Neural cell (in vitro differentiated cells): Measurements from ENCODE around the gene CDC73. TPM values are rescaled to one million over a fixed set of nuclear protein-coding genes. Genes with fewer than 3 reads are reported as not detected.

Source experiments
- H2AFZ ChIP-seq: fragments of 200-600, 300-800 bp; sonication (generic), shearing (Covaris generic); 2 replicates; pipeline ENCODE4 v1.6.0; 2014; ENCODE audit warnings: low read depth, mild to moderate bottlenecking, antibody characterized with exemption, low read length, moderate library complexity
- H3F3A ChIP-seq: fragments of 200-600 bp; shearing (Covaris generic); 2 replicates; pipeline ENCODE4 v1.6.1; 2016; ENCODE audit warnings: mild to moderate bottlenecking, moderate library complexity, mixed read lengths, antibody characterized with exemption, low read length; ENCODE audit not compliant: insufficient read depth, poor library complexity, severe bottlenecking
- H3K27ac ChIP-seq: fragments of 200-600, 300-800 bp; sonication (generic), shearing (Covaris generic); 2 replicates; pipeline ENCODE4 v1.5.1; 2014; ENCODE audit warnings: mild to moderate bottlenecking, low read length, moderate library complexity
- H3K27me3 ChIP-seq: fragments of 300-800, 200-600 bp; sonication (generic), shearing (Covaris generic); 2 replicates; pipeline ENCODE4 v1.6.0; 2014; ENCODE audit warnings: mild to moderate bottlenecking, low read depth, low read length, moderate library complexity; ENCODE audit not compliant: insufficient read depth
- H3K36me3 ChIP-seq: fragments of 300-800, 200-600 bp; sonication (generic), shearing (Covaris generic); 2 replicates; pipeline ENCODE4 v1.5.1; 2014; ENCODE audit warnings: mild to moderate bottlenecking, antibody characterized with exemption, low read length, moderate library complexity; ENCODE audit not compliant: insufficient read depth
- H3K4me2 ChIP-seq: fragments of 300-800, 200-600 bp; sonication (generic), shearing (Covaris generic); 2 replicates; pipeline ENCODE4 v1.6.0; 2014; ENCODE audit warnings: mild to moderate bottlenecking, low read length
- H3K4me3 ChIP-seq: fragments of 300-800, 200-600 bp; sonication (generic), shearing (Covaris generic); 2 replicates; pipeline ENCODE4 v1.5.1; 2014; ENCODE audit warnings: mild to moderate bottlenecking, low read length, moderate library complexity
- H3K79me2 ChIP-seq: fragments of 200-600 bp; shearing (Covaris generic); replicated peaks from 2 replicates; pipeline ENCODE4 v1.6.0; 2014; ENCODE audit warnings: mild to moderate bottlenecking, low read length, moderate library complexity; ENCODE audit not compliant: insufficient read depth
- H3K9ac ChIP-seq: fragments of 300-800, 200-600 bp; sonication (generic), shearing (Covaris generic); 2 replicates; pipeline ENCODE4 v1.6.1; 2016; ENCODE audit warnings: mild to moderate bottlenecking, low read length, mixed read lengths
- H3K9me2 ChIP-seq: fragments of 200-600 bp; shearing (Covaris generic); 2 replicates; pipeline ENCODE4 v1.6.1; 2016; ENCODE audit warnings: mild to moderate bottlenecking, low read length, mixed read lengths; ENCODE audit not compliant: insufficient read depth
- H3K9me3 ChIP-seq: fragments of 200-600, 300-800 bp; sonication (generic), shearing (Covaris generic); 2 replicates; pipeline ENCODE4 v1.6.1; 2016; ENCODE audit warnings: mild to moderate bottlenecking, mixed run types, low read length, moderate library complexity, mixed read lengths
- H4K20me1 ChIP-seq: fragments of 200-600 bp; shearing (Covaris generic); 2 replicates; pipeline ENCODE4 v1.6.1; 2016; ENCODE audit warnings: mild to moderate bottlenecking, mixed run types; ENCODE audit not compliant: insufficient read depth
- EP300 ChIP-seq: fragments of 450-650 bp; conservative IDR thresholded peaks from 2 replicates; pipeline ENCODE4 v1.6.1; 2014; ENCODE audit warnings: antibody characterized with exemption, mild to moderate bottlenecking, moderate library complexity; ENCODE audit not compliant: poor library complexity, severe bottlenecking
- EZH2 ChIP-seq: fragments of 200-600, 300-800 bp; shearing (Covaris generic), sonication (generic); IDR thresholded peaks from 2 replicates; pipeline ENCODE4 v1.6.1; 2014; ENCODE audit warnings: antibody characterized with exemption, low read length, borderline replicate concordance, mild to moderate bottlenecking; ENCODE audit not compliant: insufficient read depth, poor library complexity, severe bottlenecking
- MXI1 ChIP-seq: fragments of 450-650 bp; conservative IDR thresholded peaks from 2 replicates; pipeline ENCODE4 v1.6.1; 2014; ENCODE audit warnings: antibody characterized with exemption, mild to moderate bottlenecking; ENCODE audit not compliant: poor library complexity, severe bottlenecking
- POLR2AphosphoS5 ChIP-seq: IDR thresholded peaks from 2 replicates; pipeline ENCODE4 v1.6.1; 2012
- RAD21 ChIP-seq: fragments of 450-650 bp; conservative IDR thresholded peaks from 2 replicates; pipeline ENCODE4 v1.6.1; 2014; ENCODE audit warnings: antibody characterized with exemption, mild to moderate bottlenecking, moderate library complexity
- SMC3 ChIP-seq: fragments of 450-650 bp; conservative IDR thresholded peaks from 2 replicates; pipeline ENCODE4 v1.6.1; 2014; ENCODE audit warnings: antibody characterized with exemption, mild to moderate bottlenecking, moderate library complexity; ENCODE audit not compliant: poor library complexity
- TAF1 ChIP-seq: IDR thresholded peaks from 2 replicates; pipeline ENCODE4 v1.6.1; 2012; ENCODE audit warnings: low read depth
- polyA plus RNA-seq: library from polyadenylated mRNA; depleted of rRNA; stranded (reverse); fragments of >200 nt; gene quantifications from 2 replicates; pipeline ENCODE4 v1.2.3, GENCODE V29; 2014
- TF ChIP-seq, protein P1 (sequence below): fragments of 450-650 bp; IDR thresholded peaks from 2 replicates; pipeline ENCODE4 v1.5.1; 2014; ENCODE audit warnings: antibody characterized with exemption, mild to moderate bottlenecking, moderate library complexity; ENCODE audit not compliant: poor library complexity, severe bottlenecking
- TF ChIP-seq, protein P2 (sequence below): IDR thresholded peaks from 2 replicates; pipeline ENCODE4 v1.6.1; 2012; ENCODE audit warnings: borderline replicate concordance

The CDC73 gene
- polyA plus RNA-seq, 1 donor from 2014 or later, result 11.9 TPM

DNA sequence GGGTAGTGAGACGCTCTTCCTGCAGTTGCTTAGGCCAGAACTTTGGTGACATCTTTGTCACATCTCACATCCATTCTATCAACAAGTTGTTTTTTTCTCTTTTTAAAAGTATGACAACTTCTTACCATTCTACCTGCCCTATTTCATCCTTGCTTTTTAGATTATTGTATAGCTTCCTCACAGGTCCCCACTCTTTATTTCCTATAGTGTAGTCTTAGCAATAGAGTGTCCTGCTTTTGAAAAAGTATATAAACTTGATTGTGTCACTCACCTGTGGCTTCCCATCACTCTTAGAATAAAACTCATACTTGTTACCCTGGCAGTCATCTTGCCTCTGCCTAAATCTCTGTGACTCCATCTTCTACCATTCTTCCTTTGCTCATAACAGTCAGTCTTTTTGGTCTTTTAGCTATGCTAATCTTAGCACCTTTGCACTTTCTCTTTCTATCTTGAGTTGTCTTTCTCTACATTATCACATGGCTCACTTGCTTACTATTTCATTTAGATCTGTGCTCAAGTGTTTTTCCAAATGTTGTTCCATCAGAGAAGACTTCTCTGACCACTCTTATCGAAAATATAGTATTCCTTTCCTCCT is 9.5 kb downstream of the CDC73 start:
- Histone ChIP-seq H3K79me2 (peaks cover 4% of the 10 kb centered on the region), H3K4me3 (no peak overlapping the region), H3F3A (no peaks in the 10 kb centered on the region), H4K20me1 (no peaks in the 10 kb centered on the region), H3K27me3 (no peaks in the 10 kb centered on the region), H3K36me3 (peaks cover 4% of the 10 kb centered on the region), H3K9me3 (no peaks in the 10 kb centered on the region), H3K9me2 (no peaks in the 10 kb centered on the region), H3K4me2 (no peak overlapping the region), H2AFZ (no peak overlapping the region), H3K9ac (no peak overlapping the region), H3K27ac (no peak overlapping the region)
- TF ChIP-seq MXI1, result no peak
- no peak for TF ChIP-seq EP300
- TF ChIP-seq, protein P1, sequence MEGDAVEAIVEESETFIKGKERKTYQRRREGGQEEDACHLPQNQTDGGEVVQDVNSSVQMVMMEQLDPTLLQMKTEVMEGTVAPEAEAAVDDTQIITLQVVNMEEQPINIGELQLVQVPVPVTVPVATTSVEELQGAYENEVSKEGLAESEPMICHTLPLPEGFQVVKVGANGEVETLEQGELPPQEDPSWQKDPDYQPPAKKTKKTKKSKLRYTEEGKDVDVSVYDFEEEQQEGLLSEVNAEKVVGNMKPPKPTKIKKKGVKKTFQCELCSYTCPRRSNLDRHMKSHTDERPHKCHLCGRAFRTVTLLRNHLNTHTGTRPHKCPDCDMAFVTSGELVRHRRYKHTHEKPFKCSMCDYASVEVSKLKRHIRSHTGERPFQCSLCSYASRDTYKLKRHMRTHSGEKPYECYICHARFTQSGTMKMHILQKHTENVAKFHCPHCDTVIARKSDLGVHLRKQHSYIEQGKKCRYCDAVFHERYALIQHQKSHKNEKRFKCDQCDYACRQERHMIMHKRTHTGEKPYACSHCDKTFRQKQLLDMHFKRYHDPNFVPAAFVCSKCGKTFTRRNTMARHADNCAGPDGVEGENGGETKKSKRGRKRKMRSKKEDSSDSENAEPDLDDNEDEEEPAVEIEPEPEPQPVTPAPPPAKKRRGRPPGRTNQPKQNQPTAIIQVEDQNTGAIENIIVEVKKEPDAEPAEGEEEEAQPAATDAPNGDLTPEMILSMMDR, result no peak
- no peak for TF ChIP-seq TAF1
- TF ChIP-seq, protein P2, sequence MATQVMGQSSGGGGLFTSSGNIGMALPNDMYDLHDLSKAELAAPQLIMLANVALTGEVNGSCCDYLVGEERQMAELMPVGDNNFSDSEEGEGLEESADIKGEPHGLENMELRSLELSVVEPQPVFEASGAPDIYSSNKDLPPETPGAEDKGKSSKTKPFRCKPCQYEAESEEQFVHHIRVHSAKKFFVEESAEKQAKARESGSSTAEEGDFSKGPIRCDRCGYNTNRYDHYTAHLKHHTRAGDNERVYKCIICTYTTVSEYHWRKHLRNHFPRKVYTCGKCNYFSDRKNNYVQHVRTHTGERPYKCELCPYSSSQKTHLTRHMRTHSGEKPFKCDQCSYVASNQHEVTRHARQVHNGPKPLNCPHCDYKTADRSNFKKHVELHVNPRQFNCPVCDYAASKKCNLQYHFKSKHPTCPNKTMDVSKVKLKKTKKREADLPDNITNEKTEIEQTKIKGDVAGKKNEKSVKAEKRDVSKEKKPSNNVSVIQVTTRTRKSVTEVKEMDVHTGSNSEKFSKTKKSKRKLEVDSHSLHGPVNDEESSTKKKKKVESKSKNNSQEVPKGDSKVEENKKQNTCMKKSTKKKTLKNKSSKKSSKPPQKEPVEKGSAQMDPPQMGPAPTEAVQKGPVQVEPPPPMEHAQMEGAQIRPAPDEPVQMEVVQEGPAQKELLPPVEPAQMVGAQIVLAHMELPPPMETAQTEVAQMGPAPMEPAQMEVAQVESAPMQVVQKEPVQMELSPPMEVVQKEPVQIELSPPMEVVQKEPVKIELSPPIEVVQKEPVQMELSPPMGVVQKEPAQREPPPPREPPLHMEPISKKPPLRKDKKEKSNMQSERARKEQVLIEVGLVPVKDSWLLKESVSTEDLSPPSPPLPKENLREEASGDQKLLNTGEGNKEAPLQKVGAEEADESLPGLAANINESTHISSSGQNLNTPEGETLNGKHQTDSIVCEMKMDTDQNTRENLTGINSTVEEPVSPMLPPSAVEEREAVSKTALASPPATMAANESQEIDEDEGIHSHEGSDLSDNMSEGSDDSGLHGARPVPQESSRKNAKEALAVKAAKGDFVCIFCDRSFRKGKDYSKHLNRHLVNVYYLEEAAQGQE, result no peak
- TF ChIP-seq RAD21, result no peak
- TF ChIP-seq EZH2, result no peak
- no peak for TF ChIP-seq POLR2AphosphoS5
- TF ChIP-seq SMC3, result no peak

DNA sequence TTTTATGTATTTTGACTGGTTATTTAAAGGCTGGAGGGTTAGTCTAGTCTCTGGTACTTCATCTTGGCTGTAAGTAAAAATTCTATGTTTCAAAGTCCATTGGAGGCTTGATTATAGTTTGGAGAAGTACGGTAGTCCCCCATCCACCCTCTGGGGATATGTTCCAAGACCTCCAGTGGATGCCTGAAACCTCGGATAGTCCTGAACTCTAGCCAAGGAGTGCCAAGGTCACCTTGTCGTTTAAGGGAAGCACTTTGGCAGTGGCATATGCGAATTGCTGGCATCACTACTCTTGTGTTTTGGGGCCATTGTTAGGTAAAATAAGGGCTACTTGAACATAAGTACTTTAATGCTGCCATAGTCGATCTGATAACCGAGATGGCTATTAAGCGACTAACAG is 18.4 kb downstream of the CDC73 start:
- H4K20me1 ChIP-seq, result no peaks in the 10 kb centered on the region
- no peak overlapping the region for H2AFZ ChIP-seq
- no peak overlapping the region for H3K4me3 ChIP-seq
- no peak overlapping the region for H3K27ac ChIP-seq
- peaks cover 10% of the 10 kb centered on the region for H3K36me3 ChIP-seq
- H3K4me2 ChIP-seq, result no peak overlapping the region
- TF ChIP-seq, protein P2, result no peak
- TF ChIP-seq RAD21 (no peak), EP300 (no peak), MXI1 (no peak), SMC3 (no peak), POLR2AphosphoS5 (no peak), EZH2 (no peak), TAF1 (no peak)
- TF ChIP-seq, protein P1, result no peak
- H3K9me2 ChIP-seq, result no peaks in the 10 kb centered on the region
- H3K9me3 ChIP-seq, result no peaks in the 10 kb centered on the region
- no peaks in the 10 kb centered on the region for H3F3A ChIP-seq
- H3K79me2 ChIP-seq, result no peaks in the 10 kb centered on the region
- H3K27me3 ChIP-seq, result no peaks in the 10 kb centered on the region
- H3K9ac ChIP-seq, result no peak overlapping the region
